GM10266 (cell line): ENCODE results near the gene SLC1A1.
A peak's percentile ranks its signal among the peaks of the same experiment; 100 is the strongest.
"Not testable (repeated sequence)": the region's sequence is repeated elsewhere in the genome, so short reads cannot be mapped to it uniquely, and the experiment has no call there.

Source experiments
- DNase-seq: peaks from one replicate; pipeline ENCODE4 v3.0.0; 2012; ENCODE audit errors: extremely low spot score
- CTCF ChIP-seq: IDR thresholded peaks from 2 replicates; pipeline ENCODE4 v1.5.1; 2012; ENCODE audit warnings: mild to moderate bottlenecking, low read depth; ENCODE audit not compliant: control insufficient read depth, insufficient read depth; ENCODE audit errors: missing control alignments

The SLC1A1 gene

DNA sequence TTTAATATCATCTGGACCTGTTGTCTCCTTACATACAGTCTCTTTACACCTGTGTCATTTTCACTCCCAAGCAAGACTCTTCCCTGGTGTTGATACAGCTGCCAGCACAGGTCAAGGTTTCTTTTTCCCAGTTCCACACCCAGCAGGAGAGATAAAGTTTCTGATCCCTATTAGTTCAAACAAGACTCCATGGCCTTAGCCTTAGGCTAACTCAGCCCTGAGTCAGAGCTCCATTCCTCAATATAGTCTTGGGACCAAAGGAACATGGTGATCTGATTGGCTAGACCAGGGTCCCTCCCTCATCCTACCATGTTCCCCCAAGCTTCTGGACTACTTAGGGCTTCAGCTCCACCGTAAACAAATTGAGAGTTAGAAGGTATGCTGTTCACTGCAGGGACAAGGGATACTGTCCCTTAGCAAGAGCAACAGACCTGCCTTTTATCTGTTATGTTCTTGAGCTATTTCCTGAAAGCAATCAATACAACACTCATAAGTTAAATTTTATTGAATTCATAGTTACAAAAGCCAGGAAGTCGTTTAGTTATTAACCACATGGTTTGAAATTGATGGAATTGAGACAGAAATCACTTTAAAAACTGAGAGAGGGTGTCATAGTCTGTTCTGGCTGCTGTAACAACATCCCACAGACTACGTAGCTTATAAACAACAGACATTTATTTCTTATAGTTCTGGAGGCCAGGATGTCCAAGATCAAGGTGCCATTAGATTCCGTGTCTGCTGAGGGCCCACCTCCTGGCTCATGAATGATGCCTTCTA lies 20.5 kb downstream of the SLC1A1 start:
- TF ChIP-seq CTCF: no peak
- DNase-seq: no peak

DNA sequence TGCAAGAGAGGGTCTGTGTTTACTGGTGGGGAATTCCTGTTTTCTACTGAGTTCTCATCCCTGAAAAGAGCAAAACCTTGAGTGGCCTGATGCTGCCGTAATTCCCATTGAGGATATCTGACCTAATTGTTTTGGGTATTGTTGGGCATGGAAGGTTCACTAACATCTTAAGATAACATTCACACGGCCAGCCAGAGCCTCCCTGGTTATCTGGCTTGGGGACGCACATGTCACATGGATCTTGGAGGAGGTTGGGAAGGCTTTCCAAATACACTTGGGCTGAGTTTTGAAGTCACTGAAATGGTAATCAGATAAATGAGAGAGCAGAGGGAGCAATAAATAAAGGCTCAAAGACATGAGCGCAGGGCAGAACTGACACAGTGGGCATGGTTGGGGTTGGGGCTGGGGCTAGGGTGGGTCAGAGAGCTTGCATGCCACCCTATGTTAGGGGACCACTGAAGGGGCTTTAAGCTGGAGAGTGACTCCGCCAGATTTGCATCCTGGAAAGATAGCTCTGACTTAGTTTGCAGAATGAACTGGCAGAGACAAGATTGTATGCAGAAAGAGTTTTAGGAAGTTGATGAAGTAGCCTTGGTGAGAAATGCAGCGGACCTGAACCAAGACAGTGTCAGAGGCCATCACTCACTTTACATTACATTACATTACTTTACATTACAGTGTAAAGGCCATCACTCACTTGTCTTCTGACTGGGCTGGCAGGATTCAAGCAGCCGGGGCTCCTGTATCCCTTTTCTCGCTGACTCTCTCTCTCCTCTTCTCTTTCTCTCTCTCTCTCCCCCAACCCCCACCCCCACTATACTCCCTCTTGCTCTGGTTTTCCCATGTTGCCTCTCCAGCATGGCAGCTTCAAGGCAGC lies 24.2 kb downstream of the SLC1A1 start:
- no peak for DNase-seq
- no peak for TF ChIP-seq CTCF

- TF ChIP-seq CTCF: no peak
- DNase-seq: no peak
Observed at GRCh38 chr9:4515958-4516375, 25.7 kb downstream of the SLC1A1 start.

- no peak for TF ChIP-seq CTCF
- DNase-seq: no peak
Observed at GRCh38 chr9:4517274-4517673, 27.0 kb downstream of the SLC1A1 start.

GRCh38 chr9:4519604-4520003 lies 29.3 kb downstream of the SLC1A1 start:
- TF ChIP-seq CTCF: no peak

GRCh38 chr9:4520055-4520454 lies 29.8 kb downstream of the SLC1A1 start:
- TF ChIP-seq CTCF: no peak
- no peak for DNase-seq

More at GRCh38 chr9:4519604-4520003, 29.3 kb downstream of the SLC1A1 start:
- DNase-seq: no peak

DNA sequence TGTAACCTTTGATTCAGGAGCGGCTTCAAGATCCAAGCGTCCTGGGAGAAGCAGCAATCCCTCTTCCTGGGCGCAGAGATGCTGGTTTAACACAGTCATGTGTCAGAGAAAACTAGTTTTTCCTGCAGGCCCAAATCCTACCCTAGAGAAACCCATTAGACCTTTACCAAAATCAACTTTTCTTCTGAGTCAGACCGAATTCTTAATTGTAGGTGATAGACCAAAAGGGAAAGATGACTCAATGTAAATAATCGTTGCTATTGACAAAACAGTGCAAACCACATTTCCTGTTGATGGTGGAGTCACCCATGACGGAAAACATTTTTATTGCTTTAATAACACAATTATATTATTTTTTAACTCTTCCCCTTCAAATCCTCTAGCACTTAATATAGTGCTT lies 40.1 kb downstream of the SLC1A1 start:
- no peak for TF ChIP-seq CTCF
- peak; percentile 54 for DNase-seq

GRCh38 chr9:4530831-4531230 lies 40.6 kb downstream of the SLC1A1 start:
- DNase-seq: not testable (repeated sequence)

GRCh38 chr9:4531355-4531754 lies 41.1 kb downstream of the SLC1A1 start:
- not testable (repeated sequence) for DNase-seq

DNA sequence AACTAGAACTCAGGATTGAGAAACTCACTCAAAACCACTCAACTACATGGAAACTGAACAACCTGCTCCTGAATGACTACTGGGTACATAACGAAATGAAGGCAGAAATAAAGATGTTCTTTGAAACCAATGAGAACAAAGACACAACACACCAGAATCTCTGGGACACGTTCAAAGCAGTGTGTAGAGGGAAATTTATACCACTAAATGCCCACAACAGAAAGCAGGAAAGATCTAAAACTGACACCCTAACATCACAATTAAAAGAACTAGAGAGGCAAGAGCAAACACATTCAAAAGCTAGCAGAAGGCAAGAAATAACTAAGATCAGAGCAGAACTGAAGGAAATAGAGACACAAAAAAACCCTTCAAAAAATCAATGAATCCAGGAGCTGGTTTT lies 43.6 kb downstream of the SLC1A1 start:
- DNase-seq: not testable (repeated sequence)
